AG08395 (cell line): ENCODE results near the gene CSPG4.
"Not testable (repeated sequence)": the region's sequence is repeated elsewhere in the genome, so short reads cannot be mapped to it uniquely, and the experiment has no call there.

ENCODE experiments used
- DNase-seq: peaks from one replicate; pipeline ENCODE4 v3.0.0; 2012; ENCODE audit warnings: mixed read lengths, low spot score

The CSPG4 gene, protein sequence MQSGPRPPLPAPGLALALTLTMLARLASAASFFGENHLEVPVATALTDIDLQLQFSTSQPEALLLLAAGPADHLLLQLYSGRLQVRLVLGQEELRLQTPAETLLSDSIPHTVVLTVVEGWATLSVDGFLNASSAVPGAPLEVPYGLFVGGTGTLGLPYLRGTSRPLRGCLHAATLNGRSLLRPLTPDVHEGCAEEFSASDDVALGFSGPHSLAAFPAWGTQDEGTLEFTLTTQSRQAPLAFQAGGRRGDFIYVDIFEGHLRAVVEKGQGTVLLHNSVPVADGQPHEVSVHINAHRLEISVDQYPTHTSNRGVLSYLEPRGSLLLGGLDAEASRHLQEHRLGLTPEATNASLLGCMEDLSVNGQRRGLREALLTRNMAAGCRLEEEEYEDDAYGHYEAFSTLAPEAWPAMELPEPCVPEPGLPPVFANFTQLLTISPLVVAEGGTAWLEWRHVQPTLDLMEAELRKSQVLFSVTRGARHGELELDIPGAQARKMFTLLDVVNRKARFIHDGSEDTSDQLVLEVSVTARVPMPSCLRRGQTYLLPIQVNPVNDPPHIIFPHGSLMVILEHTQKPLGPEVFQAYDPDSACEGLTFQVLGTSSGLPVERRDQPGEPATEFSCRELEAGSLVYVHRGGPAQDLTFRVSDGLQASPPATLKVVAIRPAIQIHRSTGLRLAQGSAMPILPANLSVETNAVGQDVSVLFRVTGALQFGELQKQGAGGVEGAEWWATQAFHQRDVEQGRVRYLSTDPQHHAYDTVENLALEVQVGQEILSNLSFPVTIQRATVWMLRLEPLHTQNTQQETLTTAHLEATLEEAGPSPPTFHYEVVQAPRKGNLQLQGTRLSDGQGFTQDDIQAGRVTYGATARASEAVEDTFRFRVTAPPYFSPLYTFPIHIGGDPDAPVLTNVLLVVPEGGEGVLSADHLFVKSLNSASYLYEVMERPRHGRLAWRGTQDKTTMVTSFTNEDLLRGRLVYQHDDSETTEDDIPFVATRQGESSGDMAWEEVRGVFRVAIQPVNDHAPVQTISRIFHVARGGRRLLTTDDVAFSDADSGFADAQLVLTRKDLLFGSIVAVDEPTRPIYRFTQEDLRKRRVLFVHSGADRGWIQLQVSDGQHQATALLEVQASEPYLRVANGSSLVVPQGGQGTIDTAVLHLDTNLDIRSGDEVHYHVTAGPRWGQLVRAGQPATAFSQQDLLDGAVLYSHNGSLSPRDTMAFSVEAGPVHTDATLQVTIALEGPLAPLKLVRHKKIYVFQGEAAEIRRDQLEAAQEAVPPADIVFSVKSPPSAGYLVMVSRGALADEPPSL (N-terminal part only)

DNA sequence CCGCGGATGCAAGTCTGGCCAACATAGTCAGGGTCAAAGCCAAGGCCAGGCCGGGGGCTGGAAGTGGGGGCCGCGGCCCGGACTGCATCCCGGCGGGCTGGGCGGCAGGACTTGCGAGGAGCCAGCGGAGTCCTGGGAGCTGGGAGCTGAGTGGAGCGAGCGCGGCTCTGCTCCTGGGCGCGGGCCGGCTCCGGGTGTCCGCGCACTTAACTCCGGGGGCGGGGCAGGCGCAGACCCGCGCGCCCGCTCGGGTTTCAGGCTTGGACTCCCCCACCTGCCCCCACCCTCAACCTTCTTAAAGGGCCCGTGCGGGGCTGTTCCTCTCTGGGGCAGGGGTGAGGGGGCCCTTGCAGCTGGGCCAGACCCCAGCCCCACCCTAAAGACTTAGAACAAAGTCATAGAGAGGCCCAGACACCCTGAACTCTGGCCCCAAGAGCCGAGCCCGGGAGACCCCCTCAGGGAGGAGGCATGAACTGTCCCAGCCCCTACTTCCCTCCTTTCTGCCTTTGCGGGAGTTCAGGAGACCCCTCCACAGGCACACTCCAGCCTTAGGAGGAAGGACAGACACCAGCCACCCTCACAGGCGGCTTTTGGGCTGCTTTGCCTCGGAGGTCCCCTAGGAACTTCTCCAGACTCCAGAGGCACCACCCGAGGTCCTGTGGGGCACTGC lies at the start of gene CSPG4:
Gene CSPG4, minus strand, starts transcription at position 181 of the 670 bp plus-strand sequence. Its CDS starts 93 bp downstream, at position 88.
- DNase-seq = peak; percentile 83

DNA sequence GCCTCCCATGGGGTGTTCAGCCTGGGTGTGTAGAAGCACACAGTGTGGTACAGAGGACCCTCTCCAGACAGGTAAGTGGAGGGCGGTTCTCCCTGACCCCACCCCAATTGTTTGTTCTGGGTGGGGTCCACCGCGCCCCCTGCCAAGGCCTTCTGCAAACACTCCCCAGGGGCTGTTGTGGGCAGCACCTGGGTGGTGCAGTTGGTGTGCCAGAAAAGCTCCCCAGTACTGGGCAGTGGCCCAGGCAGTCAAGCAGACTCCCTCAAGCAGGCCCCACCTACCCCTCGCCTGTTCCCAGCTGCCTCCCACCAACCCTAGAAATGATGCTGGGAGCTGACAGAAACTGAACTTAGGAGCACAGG lies 49.7 kb upstream of the CSPG4 start:
- DNase-seq = not testable (repeated sequence)

DNA sequence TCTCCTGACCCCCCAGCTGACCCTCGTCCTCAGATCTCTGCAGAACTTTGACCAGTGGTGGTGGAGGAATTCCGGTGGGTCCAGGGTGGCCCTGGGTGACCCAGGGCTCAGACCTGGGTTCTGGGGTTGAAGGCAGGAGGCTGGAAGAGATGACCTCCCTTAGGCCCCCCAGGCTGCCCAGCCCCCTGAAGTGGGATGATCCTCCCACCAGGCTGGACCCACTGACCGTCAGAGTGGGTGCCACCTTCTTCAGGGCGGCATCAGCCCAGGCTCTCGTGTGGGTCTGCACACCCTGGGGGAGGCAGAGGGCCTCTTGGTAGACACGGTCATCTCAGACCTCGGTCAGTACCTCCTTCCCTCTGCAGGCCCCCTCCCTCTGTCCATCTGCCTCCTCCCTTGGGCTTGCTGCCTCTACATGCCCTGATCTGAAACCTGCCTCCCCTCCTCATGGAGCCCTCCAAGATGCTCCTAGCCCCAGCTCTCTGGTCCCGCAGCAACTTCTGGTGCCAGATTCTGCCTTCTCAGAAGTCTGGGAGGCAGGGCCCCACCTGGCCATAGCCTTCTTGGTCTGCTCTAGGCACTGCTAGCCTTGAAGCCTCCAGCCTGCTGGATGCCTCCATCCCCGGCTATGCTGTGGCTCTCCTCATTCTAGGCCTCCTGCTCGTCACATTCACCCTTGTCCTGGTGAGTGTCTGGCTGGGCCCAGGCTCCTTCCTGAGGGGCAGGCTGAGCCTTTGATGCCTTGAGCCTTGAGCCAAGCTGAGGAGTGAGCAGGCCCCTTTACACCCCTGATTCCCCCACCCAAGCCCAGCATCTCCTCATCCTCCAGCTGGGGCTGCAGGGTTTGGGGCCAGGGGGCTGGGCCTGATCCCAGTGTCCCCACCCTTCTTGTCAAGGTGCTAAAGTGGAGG lies 49.1 kb upstream of the CSPG4 start:
- DNase-seq = no peak

DNA sequence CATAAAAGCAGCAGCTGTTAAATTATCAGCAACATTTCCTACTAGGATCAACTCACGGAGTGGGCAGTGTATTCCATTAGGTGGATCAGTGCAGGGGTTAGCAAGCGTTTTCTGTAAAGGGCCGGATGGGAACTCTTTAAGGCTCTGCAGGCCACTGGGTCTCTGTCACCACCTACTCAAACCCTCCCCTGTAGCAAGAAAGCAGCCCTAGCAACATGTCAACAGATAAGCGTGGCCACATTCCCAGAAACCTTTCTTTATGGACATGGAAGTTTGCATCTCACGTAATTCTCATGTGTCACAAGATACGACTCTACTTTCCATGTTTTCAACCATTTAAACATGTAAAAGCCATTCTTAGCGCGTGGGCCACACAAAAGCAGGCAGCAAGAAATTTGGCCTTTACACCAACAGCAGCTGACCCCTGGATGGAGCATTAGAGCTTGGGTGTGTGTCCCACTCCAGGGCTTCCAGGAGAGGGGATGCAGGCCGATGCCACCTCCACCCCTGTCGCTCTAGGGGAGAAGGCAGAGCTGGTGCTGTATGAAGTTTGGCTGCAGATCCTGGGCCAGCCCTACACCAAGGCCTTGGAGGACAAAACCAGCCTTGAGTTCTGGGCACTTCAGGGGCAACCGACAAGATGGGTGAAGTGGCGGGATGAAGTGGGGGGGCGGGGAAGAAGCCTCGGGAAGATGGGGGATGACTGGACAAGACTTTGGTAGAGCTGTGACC lies 48.2 kb upstream of the CSPG4 start:
- DNase-seq = no peak

DNA sequence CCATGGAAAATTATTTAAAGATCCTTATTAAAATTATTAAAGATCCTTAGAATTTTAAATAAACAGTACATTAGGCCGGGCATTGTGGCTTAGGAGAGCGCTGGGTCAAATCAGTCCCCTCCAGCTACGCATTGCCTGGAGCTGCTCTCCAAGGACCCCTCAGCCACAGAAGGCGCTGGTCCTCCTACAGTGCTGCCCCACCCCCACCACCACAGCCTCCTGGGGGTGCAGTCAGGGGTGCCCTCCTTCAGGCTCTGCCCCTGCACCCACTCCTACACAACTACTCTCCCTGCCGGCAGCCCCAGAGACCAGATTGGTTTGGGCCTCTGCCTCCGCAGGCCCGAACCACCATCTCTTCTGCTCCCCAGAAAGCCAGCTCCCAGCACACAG lies 47.5 kb upstream of the CSPG4 start:
- not testable (repeated sequence) for DNase-seq

DNA sequence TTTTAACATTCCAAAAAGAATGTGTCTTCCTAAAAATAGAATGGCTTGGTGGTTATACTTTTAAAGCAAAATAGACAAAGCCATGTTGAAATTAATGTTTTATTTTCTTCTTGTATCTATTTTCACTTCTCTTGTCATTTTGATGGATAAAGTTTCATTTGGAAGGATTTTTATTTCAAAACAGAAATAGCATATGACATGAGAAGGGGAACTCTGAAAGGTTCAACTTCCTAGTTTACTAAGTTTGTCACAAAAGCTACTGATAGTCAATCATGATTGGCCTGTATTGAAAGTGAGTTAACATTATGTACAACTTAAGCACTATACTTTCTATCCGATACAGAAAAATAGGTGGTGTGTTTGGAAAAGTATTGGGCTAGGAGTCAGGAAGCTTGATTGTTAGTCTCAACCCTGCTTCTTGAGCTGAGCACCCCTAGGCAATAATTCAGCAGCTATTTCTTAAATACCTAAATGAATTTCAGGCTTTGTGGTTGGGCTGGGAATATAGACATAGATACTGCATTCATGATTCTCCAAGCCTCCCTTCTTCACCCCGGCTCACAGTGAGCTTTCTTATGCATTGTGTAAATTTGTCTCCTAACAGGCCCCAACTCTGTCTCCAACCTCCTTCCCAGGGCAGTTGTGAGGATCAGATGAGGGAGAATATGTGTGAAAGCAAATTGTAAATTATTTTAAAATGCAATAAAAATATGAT lies 46.9 kb upstream of the CSPG4 start:
- DNase-seq = no peak

DNA sequence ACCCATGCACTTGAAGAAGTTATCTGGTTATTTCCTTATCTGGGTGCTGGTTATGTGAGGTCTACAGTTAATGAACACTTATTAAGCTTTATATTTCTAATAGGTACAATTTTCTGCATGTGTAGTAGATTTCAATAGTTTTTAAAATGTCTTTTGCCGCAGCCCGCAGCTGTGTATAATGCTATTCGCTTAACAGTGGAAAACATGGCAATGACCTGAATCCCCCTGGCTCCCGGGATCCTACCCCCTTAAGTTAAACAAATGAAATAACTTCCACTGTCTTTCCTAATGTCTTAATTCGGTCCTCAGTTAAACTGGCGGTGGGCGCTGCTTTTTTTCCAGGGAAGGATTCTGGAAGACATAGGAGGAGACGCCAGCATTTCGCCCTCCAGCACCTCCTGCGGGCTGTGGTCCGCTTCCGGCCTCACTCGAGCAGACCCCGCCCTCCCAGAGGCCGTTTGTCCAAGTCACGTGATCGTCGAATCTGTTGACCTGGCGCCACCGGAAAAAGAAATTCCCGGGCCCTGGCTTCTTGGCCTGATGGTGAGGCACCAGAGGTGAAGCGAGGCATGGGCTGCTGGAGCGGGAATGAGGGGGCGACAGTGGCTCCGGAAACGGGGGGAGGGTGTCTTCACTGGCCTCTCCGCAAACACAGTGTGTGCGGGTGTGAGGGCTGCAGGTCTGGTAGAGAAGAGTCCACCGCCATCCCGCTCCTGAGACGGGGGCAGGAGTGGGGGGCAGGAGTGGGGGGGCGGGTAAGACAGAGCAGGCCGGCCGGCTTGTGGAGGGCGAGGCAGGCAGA lies 45.6 kb upstream of the CSPG4 start:
- peak; percentile 86 for DNase-seq

DNA sequence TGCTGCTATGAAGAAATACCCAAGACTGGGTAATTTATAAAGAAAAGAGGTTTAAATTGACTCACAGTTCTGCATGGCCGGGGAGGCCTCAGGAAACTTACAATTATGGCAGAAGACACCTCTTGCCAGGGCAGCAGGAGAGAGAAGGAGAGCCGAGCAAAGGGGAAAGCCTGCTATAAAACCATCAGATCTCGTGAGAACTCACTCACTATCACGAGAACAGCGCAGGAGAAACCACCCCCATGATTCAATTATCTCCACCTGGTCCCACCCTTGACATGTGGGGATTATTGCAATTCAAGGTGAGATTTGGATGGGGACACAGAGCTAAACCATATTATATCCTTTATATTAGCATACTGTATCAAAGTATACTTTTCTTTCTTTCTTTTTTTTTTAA lies 42.2 kb upstream of the CSPG4 start:
- not testable (repeated sequence) for DNase-seq

DNA sequence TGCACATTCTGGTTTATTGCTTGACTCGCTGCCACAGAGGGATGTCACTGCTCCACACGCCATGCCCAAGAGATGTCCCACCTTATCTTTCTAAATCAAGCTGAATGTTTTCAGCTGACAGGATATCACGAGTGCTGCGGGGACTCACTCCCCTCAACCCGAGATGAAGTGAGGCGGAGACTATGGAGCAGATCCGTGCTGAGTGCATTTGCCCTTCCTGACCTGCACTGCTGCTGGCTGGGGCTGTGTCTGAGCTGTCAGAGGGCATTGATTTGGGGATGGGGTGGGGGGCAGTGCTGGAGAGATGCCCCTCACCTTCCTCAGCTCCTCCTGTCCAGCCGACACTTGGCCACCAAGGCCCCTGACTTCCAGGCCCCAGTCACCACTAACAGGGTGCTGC lies 40.5 kb upstream of the CSPG4 start:
- no peak for DNase-seq

DNA sequence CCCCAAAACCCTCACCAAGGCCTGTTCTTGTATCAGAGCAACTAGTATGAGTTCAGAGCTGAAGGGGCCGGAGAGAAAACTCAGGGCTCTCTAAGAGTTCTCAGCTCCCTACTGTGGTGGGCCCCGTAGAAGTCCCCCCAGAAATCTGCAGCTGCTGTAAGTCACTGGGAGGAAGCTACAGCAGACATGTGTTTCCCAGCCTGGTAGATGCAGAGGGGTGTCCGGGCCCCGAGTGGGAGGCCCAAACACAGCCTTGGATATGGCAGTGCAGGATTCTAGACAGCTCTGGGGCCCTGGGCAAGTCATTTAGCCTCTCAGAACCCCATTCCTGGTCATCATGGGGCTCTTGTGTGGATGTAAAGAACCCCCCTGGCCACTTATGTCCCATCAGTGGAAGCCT lies 39.2 kb upstream of the CSPG4 start:
- no peak for DNase-seq

DNA sequence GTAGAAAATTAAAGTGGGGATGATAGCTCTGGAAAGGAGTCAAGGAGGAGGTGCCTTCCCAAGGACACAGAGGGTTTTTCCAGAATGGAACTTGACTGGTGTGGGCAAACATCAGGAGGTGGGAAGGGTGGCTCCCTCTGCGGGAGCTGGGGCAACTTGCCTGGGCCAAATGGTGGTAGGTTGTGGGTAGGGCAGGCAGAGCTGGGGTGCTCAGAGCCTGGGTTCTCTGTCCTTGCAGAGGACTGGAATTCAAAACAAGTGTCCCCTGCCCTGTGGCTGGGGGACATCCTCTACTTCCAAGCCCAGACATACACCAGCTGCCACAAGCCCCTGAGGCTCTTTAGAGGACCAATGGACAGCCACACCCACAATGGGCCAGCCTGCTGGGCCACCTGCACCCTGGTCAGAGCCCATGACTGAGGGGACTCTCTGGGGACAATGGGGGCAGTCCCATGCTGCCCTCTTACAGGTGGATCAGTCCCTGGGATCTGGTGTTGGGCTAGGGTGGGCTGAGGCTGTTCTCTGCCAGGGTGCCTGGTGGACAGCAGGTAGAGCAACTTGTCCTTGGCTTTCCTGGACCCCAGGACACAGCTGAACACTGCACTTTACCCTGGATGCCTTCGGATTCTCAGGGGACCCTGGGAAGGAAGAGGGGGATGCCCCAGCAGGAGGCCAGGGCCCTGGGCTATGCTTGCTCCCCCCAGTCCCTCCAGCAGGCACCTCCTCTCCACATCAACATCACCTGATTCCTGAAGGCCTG lies 38.6 kb upstream of the CSPG4 start:
- no peak for DNase-seq

DNA sequence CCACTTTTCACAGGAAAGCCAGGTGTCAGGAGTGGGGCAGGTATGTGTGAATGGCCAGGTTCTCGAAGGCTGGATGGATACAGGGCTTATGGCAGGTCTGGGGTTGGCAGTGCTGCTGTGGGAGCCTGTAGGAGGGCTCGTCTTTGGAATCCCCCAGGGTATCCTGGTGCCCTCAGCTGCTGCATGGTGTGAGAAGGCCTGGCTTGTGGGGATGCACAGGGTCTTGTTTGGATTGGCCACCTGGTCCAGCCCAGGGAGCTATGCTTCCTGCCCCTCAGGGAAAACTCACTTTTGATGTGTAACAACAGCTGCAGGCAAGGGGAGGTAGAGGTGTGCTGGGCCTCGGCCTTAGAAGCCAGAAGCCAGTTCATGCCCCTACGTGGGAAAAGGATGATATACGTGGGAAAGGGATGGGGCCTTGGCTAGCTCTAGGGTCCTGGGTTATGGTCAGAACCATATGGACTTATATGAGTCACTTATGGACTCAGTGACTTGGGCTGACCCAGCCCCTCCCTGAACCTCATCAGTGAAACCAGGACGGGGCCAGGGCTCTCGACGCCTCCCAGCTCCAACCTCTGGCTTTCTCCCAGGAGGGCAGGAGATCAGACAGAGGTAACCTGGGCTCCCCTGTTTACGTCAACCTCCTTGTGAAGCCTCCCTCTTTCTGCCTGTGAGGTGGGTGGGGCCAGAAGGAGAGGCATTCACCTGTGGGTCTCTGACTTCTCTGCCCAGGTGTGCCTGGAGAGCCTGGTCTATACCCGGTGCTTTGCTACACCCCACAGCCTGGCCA lies 37.8 kb upstream of the CSPG4 start:
- no peak for DNase-seq

DNA sequence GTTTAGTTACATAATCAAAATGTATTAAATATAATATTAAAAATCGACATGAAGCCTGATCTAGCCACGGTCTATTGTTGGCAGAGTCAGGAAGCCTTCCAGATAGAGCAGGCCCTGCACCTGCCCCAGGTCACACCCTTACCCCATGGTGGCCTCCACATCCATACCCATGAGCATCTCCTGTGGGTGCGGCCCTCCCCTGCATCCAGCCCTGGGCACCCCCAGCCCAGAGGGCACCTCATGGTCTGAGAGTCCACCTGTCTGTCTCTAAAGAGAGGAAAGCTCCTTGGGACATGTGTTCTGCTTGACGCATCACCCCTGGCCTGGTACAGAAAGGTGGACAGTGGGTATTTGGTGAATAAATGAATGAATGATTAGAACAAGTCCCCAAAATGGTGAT lies 37.2 kb upstream of the CSPG4 start:
- DNase-seq = no peak

DNA sequence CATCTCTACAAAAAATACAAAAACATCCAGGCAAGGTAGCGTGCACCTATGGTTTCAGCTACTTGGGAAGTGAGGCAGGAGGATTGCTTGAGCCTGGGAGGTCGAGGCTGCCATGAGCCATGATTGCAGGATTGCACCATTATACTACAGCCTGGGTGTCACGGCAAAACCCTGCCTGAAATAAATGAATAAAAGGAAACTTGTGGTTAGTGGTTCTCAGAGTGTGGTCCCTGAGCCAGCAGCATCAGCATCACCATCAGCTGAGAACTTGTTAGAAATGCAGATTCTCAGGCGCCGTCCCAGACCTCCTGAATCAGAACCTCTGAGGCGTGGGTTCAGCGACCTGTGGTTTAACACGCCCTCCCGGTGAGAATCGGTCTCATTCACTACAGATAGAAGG lies 36.2 kb upstream of the CSPG4 start:
- not testable (repeated sequence) for DNase-seq

DNA sequence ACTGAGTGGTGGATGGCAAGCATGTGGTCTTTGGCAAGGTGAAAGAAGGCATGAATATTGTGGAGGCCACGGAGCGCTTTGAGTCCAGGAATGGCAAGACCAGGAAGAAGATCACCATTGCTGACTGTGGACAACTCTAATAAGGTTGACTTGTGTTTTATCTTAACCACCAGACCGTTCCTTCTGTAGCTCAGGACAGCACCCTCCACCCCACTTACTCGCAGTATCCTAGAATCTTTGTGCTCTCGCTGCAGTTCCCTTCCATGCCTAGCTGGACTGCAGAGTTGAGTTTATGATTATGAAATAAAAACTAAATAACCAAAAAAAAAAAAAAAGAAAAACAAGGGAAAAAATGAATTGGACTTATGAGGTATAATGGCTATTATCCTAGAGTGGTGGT lies 34.5 kb upstream of the CSPG4 start:
- not testable (repeated sequence) for DNase-seq

DNA sequence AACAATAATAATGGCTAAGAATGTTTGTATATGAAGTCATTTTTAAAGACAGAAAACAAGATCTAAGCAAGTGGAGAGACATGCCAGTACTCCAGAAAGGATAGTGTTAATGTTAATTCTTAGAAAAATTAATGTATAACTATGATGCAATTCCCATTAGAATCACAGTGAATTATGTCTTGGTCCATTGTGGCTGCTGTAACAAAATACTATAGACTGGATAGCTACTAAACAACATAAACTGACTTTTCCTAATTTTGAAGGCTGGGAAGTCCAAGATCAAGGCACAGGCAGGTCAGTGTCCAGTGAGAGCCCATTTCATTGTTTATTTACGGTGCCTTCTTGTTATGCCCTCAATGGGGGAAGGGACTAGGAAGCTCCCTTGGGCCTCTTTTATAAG lies 32.7 kb upstream of the CSPG4 start:
- DNase-seq = no peak

DNA sequence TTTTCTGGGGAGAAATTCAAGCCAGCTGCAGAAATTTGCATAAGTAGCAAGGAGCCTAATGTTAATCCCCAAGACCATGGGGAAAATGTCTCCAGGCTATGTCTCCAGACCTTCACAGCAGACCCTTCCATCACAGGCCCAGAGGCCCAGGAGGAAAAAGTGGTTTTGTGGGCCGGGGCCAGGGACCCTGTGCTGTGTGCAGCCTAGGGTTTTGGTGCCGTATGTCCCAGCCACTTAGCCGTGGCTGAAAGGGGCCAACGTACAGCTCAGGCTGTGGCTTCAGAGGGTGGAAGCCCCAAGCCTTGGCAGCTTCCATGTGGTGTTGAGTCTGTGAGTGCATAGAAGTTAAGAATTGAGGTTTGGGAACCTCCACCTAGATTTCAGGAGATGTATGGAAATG lies 29.7 kb upstream of the CSPG4 start:
- not testable (repeated sequence) for DNase-seq
